CD8-positive, alpha-beta memory T cell (primary cell): Measurements from ENCODE around the gene DBH. TPM values are rescaled to one million over a fixed set of nuclear protein-coding genes. Genes with fewer than 3 reads are reported as not detected.
A peak's percentile ranks its signal among the peaks of the same experiment; 100 is the strongest.

ENCODE experiments used
- CTCF ChIA-PET: fragments of 350-600 bp; sonication (Branson Sonifier 250); formaldehyde crosslinking; loops from one replicate; lab custom pipeline; 2021; ENCODE audit warnings: antibody characterized with exemption; lab: Charles Lee
- POLR2A ChIA-PET: fragments of 350-600 bp; sonication (Branson Sonifier 250); formaldehyde crosslinking; loops from one replicate; lab custom pipeline; 2021; ENCODE audit warnings: antibody characterized with exemption; lab: Charles Lee
- DNase-seq, 5 donors: peaks; one replicate each; pipeline versions ENCODE4 v3.0.0 to v3.0.0-alpha.2; 2020 to 2022; ENCODE audit warnings: mixed read lengths in 1 of 5
- H3K27ac ChIP-seq: one replicate; pipeline ENCODE4 v1.7.0; 2013; ENCODE audit warnings: low read depth, mild to moderate bottlenecking, low read length, moderate library complexity
- H3K27me3 ChIP-seq: 2 replicates; pipeline ENCODE4 v1.7.0; 2013; ENCODE audit warnings: low read length, mild to moderate bottlenecking; ENCODE audit not compliant: insufficient read depth, poor library complexity, severe bottlenecking
- H3K36me3 ChIP-seq: 2 replicates; pipeline ENCODE4 v1.7.0; 2013; ENCODE audit warnings: mild to moderate bottlenecking, low read length, moderate library complexity; ENCODE audit not compliant: insufficient read depth
- H3K4me1 ChIP-seq: 2 replicates; pipeline ENCODE4 v1.7.0; 2013; ENCODE audit warnings: mild to moderate bottlenecking, low read length, moderate library complexity; ENCODE audit not compliant: insufficient read depth
- H3K4me3 ChIP-seq: 2 replicates; pipeline ENCODE4 v1.7.0; 2013; ENCODE audit warnings: mild to moderate bottlenecking, low read length
- H3K9me3 ChIP-seq: 2 replicates; pipeline ENCODE4 v1.7.0; 2013; ENCODE audit warnings: mild to moderate bottlenecking, low read length
- H3K27ac Mint-ChIP-seq, 8 donors: one replicate each; pipeline ENCODE4 v1.8.0; 2020 to 2021; ENCODE audit warnings: mixed read lengths in 8 of 8, mild to moderate bottlenecking in 6 of 8, inconsistent platforms in 3 of 8, moderate library complexity in 3 of 8
- H3K27me3 Mint-ChIP-seq, 2 donors: one replicate each; pipeline ENCODE4 v1.8.0; 2020 to 2021; ENCODE audit warnings: mixed read lengths in 2 of 2, mild to moderate bottlenecking in 1 of 2, moderate library complexity in 1 of 2
- H3K36me3 Mint-ChIP-seq, 3 donors: one replicate each; pipeline ENCODE4 v1.8.0; 2020 to 2021; ENCODE audit warnings: mixed read lengths in 3 of 3, inconsistent platforms in 1 of 3, mild to moderate bottlenecking in 1 of 3
- H3K4me1 Mint-ChIP-seq, 3 donors: one replicate each; pipeline ENCODE4 v1.8.0; 2020 to 2021; ENCODE audit warnings: mixed read lengths in 3 of 3, inconsistent platforms in 1 of 3, mild to moderate bottlenecking in 1 of 3
- H3K4me3 Mint-ChIP-seq, 7 donors: one replicate each; pipeline ENCODE4 v1.8.0; 2020 to 2021; ENCODE audit warnings: mixed read lengths in 7 of 7, mild to moderate bottlenecking in 6 of 7, moderate library complexity in 4 of 7, inconsistent platforms in 2 of 7
- H3K9me3 Mint-ChIP-seq, 5 donors: one replicate each; pipeline ENCODE4 v1.8.0; 2020 to 2022; ENCODE audit warnings: mixed read lengths in 5 of 5, mild to moderate bottlenecking in 3 of 5, moderate library complexity in 2 of 5, inconsistent platforms in 1 of 5
- polyA plus RNA-seq: library from polyadenylated mRNA; unstranded; fragments of 300-500 nt; fragmentation: Illumina TruSeq; gene quantifications from one replicate; pipeline ENCODE4 v1.2.3, GENCODE V29; 2021
- total RNA-seq, 2 experiments: library from RNA; stranded (reverse); gene quantifications; one replicate each; pipeline ENCODE4 v1.2.3, GENCODE V29; 2021

DBH gene
- total and polyA plus RNA-seq, 3 experiments from 2014 or later: not detected

GRCh38 chr9:133600739-133601138, 35.4 kb upstream of the DBH start:
- peaks cover 10 to 14% of the 10 kb centered on the region in 2 donors for H3K27me3 Mint-ChIP-seq
- no peak for DNase-seq
- no peak overlapping the region for H3K27ac Mint-ChIP-seq
- POLR2A ChIA-PET: no interaction called here
- Histone ChIP-seq H3K36me3 (no peaks in the 10 kb centered on the region), H3K9me3 (peaks cover 6% of the 10 kb centered on the region), H3K4me1 (peaks cover 5% of the 10 kb centered on the region), H3K27me3 (no peaks in the 10 kb centered on the region), H3K27ac (no peak overlapping the region), H3K4me3 (no peak overlapping the region)
- peaks cover 9 to 13% (median 9%) of the 10 kb centered on the region in 3 donors for H3K4me1 Mint-ChIP-seq
- H3K9me3 Mint-ChIP-seq: peaks cover 11 to 17% (median 16%) of the 10 kb centered on the region in 5 donors
- peaks cover 0 to 8% (median 2%) of the 10 kb centered on the region in 3 donors for H3K36me3 Mint-ChIP-seq
- CTCF ChIA-PET: interaction anchor here (1.5 to 2.0 kb wide), 2 partner anchors 11 to 126 kb away, joined by 4 read pairs; no protein-coding TSS in a partner anchor
- H3K4me3 Mint-ChIP-seq: no peak overlapping the region

GRCh38 chr9:133601746-133602145, 34.4 kb upstream of the DBH start:
- peaks cover 5% of the 10 kb centered on the region for H3K4me1 ChIP-seq
- Mint-ChIP-seq H3K4me3 (no peak overlapping the region), H3K36me3 (peaks cover 0 to 8% (median 2%) of the 10 kb centered on the region in 3 donors), H3K27ac (peak overlapping the region in 1 of 8 donors; percentile 72), H3K4me1 (peaks cover 9 to 13% (median 9%) of the 10 kb centered on the region in 3 donors), H3K9me3 (peaks cover 7 to 14% (median 12%) of the 10 kb centered on the region in 5 donors), H3K27me3 (peaks cover 11 to 19% of the 10 kb centered on the region in 2 donors)
- no peak overlapping the region for H3K27ac ChIP-seq
- DNase-seq: no peak
- H3K36me3 ChIP-seq: no peaks in the 10 kb centered on the region
- no peak overlapping the region for H3K4me3 ChIP-seq
- POLR2A ChIA-PET: no interaction called here
- no peaks in the 10 kb centered on the region for H3K27me3 ChIP-seq
- CTCF ChIA-PET: interaction anchor here (2.0 kb wide), 1 partner anchor 125 kb away, joined by 4 read pairs; no protein-coding TSS in a partner anchor
- H3K9me3 ChIP-seq: peaks cover 6% of the 10 kb centered on the region

- Histone ChIP-seq H3K27me3 (peaks cover 2% of the 10 kb centered on the region), H3K4me3 (no peak overlapping the region), H3K36me3 (no peaks in the 10 kb centered on the region), H3K9me3 (peaks cover 6% of the 10 kb centered on the region), H3K27ac (no peak overlapping the region), H3K4me1 (peaks cover 5% of the 10 kb centered on the region)
- Mint-ChIP-seq H3K36me3 (peaks cover 0 to 4% (median under 1%) of the 10 kb centered on the region in 3 donors), H3K9me3 (peaks cover 3 to 9% (median 7%) of the 10 kb centered on the region in 5 donors), H3K4me3 (no peak overlapping the region), H3K27ac (no peak overlapping the region), H3K4me1 (peaks cover 9 to 13% (median 9%) of the 10 kb centered on the region in 3 donors), H3K27me3 (peaks cover 16 to 24% of the 10 kb centered on the region in 2 donors)
- ChIA-PET CTCF (interaction anchor here (1.0 to 2.0 kb wide), 2 partner anchors 125 to 128 kb away, joined by 3 to 4 read pairs; no protein-coding TSS in a partner anchor), POLR2A (no interaction called here)
- DNase-seq: no peak
Measured at GRCh38 chr9:133602277-133602676, 33.9 kb upstream of the DBH start.

GRCh38 chr9:133603135-133603927, 32.8 kb upstream of the DBH start:
- peaks cover 9% of the 10 kb centered on the region for H3K27me3 ChIP-seq
- no peaks in the 10 kb centered on the region for H3K36me3 Mint-ChIP-seq

GRCh38 chr9:133604214-133604613, 31.9 kb upstream of the DBH start:
- H3K9me3 Mint-ChIP-seq: no peaks in the 10 kb centered on the region

More at GRCh38 chr9:133603135-133603927, 32.8 kb upstream of the DBH start:
- peaks cover 5% of the 10 kb centered on the region for H3K4me1 ChIP-seq
- Mint-ChIP-seq H3K27me3 (peaks cover 22 to 35% of the 10 kb centered on the region in 2 donors), H3K9me3 (no peaks in the 10 kb centered on the region), H3K4me3 (no peak overlapping the region), H3K27ac (peak overlapping the region in 1 of 8 donors; percentile 23), H3K4me1 (peaks cover 9 to 22% (median 9%) of the 10 kb centered on the region in 3 donors)
- H3K36me3 ChIP-seq: no peaks in the 10 kb centered on the region
- H3K4me3 ChIP-seq: no peak overlapping the region
- CTCF ChIA-PET: interaction anchor here (1.0 to 1.5 kb wide), 3 partner anchors 105 to 140 kb away, joined by 3 read pairs; no protein-coding TSS in a partner anchor
- DNase-seq: no peak
- H3K9me3 ChIP-seq: no peaks in the 10 kb centered on the region
- POLR2A ChIA-PET: no interaction called here
- H3K27ac ChIP-seq: no peak overlapping the region

GRCh38 chr9:133604856-133605255, 31.3 kb upstream of the DBH start:
- peak overlapping the region in 1 of 8 donors; percentile 55 for H3K27ac Mint-ChIP-seq
- no peak overlapping the region for H3K27ac ChIP-seq
- no peaks in the 10 kb centered on the region for H3K9me3 ChIP-seq
- DNase-seq: no peak
- no peaks in the 10 kb centered on the region for H3K36me3 ChIP-seq
- H3K9me3 Mint-ChIP-seq: no peaks in the 10 kb centered on the region
- peaks cover 9 to 26% (median 9%) of the 10 kb centered on the region in 3 donors for H3K4me1 Mint-ChIP-seq
- H3K27me3 Mint-ChIP-seq: peaks cover 28 to 43% of the 10 kb centered on the region in 2 donors
- H3K27me3 ChIP-seq: peaks cover 16% of the 10 kb centered on the region
- H3K4me3 ChIP-seq: no peak overlapping the region
- CTCF ChIA-PET: interaction anchor here (1.0 to 1.8 kb wide), 3 partner anchors 112 to 124 kb away, joined by 3 to 11 read pairs (median 7); no protein-coding TSS in a partner anchor
- POLR2A ChIA-PET: no interaction called here
- H3K36me3 Mint-ChIP-seq: no peaks in the 10 kb centered on the region
- H3K4me3 Mint-ChIP-seq: no peak overlapping the region
- peaks cover 5% of the 10 kb centered on the region for H3K4me1 ChIP-seq

More at GRCh38 chr9:133604214-133604613, 31.9 kb upstream of the DBH start:
- Mint-ChIP-seq H3K36me3 (no peaks in the 10 kb centered on the region), H3K4me1 (peaks cover 9 to 23% (median 9%) of the 10 kb centered on the region in 3 donors), H3K27me3 (peaks cover 24 to 38% of the 10 kb centered on the region in 2 donors), H3K4me3 (no peak overlapping the region), H3K27ac (peak overlapping the region in 4 of 8 donors; percentile 36 to 73 (median 63))
- CTCF ChIA-PET: interaction anchor here (1.0 to 1.8 kb wide), 5 partner anchors 105 to 139 kb away, joined by 3 to 11 read pairs (median 3); no protein-coding TSS in a partner anchor
- no peaks in the 10 kb centered on the region for H3K36me3 ChIP-seq
- POLR2A ChIA-PET: no interaction called here
- peaks cover 5% of the 10 kb centered on the region for H3K4me1 ChIP-seq
- no peak overlapping the region for H3K4me3 ChIP-seq
- H3K27me3 ChIP-seq: peaks cover 13% of the 10 kb centered on the region
- peak in 3 of 5 donors; percentile 29 to 64 (median 42) for DNase-seq
- H3K9me3 ChIP-seq: no peaks in the 10 kb centered on the region
- H3K27ac ChIP-seq: no peak overlapping the region

- peaks cover 5% of the 10 kb centered on the region for H3K4me1 ChIP-seq
- H3K27ac ChIP-seq: no peak overlapping the region
- peaks cover 32 to 49% of the 10 kb centered on the region in 2 donors for H3K27me3 Mint-ChIP-seq
- no peaks in the 10 kb centered on the region for H3K9me3 ChIP-seq
- ChIA-PET CTCF (interaction anchor here (1.7 to 1.8 kb wide), 2 partner anchors 111 to 121 kb away, joined by 7 to 11 read pairs; no protein-coding TSS in a partner anchor), POLR2A (no interaction called here)
- H3K9me3 Mint-ChIP-seq: no peaks in the 10 kb centered on the region
- no peak for DNase-seq
- H3K4me3 ChIP-seq: no peak overlapping the region
- peaks cover 18% of the 10 kb centered on the region for H3K27me3 ChIP-seq
- H3K4me3 Mint-ChIP-seq: no peak overlapping the region
- H3K4me1 Mint-ChIP-seq: peaks cover 9 to 26% (median 9%) of the 10 kb centered on the region in 3 donors
- no peaks in the 10 kb centered on the region for H3K36me3 Mint-ChIP-seq
- no peak overlapping the region for H3K27ac Mint-ChIP-seq
- no peaks in the 10 kb centered on the region for H3K36me3 ChIP-seq
Measured at GRCh38 chr9:133605446-133605845, 30.7 kb upstream of the DBH start.
